Loucy (cell line): ENCODE measurements around the gene TFDP1.

Experiments used
- H2AFZ ChIP-seq: fragments of 200-600 bp; sonication (generic); 2 replicates; pipeline ENCODE4 v1.6.0; 2016; ENCODE audit warnings: antibody characterized with exemption, mild to moderate bottlenecking, low read length, moderate library complexity
- H3F3A ChIP-seq: fragments of 200-600 bp; 2 replicates; pipeline ENCODE4 v1.6.0; 2016; ENCODE audit warnings: antibody characterized with exemption, low read depth, mild to moderate bottlenecking
- H3K27me3 ChIP-seq: fragments of 200-600 bp; sonication (generic); 2 replicates; pipeline ENCODE4 v1.6.1; 2014; ENCODE audit warnings: low read length, mild to moderate bottlenecking; ENCODE audit not compliant: insufficient read depth, poor library complexity, severe bottlenecking
- H3K36me3 ChIP-seq: fragments of 200-600 bp; sonication (generic); 2 replicates; pipeline ENCODE4 v1.6.1; 2016; ENCODE audit warnings: low read length; ENCODE audit not compliant: insufficient read depth
- H3K4me1 ChIP-seq: fragments of 200-600 bp; sonication (generic); 2 replicates; pipeline ENCODE4 v1.5.1; 2014; ENCODE audit warnings: low read length, mild to moderate bottlenecking; ENCODE audit not compliant: insufficient read depth, poor library complexity, severe bottlenecking
- H3K4me2 ChIP-seq: fragments of 200-600 bp; sonication (generic); 2 replicates; pipeline ENCODE4 v1.6.0; 2014; ENCODE audit warnings: antibody characterized with exemption, low read length, low read depth, mild to moderate bottlenecking; ENCODE audit not compliant: poor library complexity, severe bottlenecking
- H3K4me3 ChIP-seq: fragments of 200-600 bp; sonication (generic); 2 replicates; pipeline ENCODE4 v1.5.1; 2014; ENCODE audit warnings: low read length, mild to moderate bottlenecking, mixed read lengths; ENCODE audit not compliant: poor library complexity, severe bottlenecking
- H3K79me2 ChIP-seq: fragments of 200-600 bp; sonication (generic); 2 replicates; pipeline ENCODE4 v1.6.1; 2014; ENCODE audit warnings: low read length; ENCODE audit not compliant: insufficient read depth
- H3K9ac ChIP-seq: fragments of 200-600 bp; sonication (generic); 2 replicates; pipeline ENCODE4 v1.6.0; 2014; ENCODE audit warnings: mild to moderate bottlenecking, low read depth, low read length, moderate library complexity; ENCODE audit not compliant: poor library complexity, severe bottlenecking
- H3K9me2 ChIP-seq: fragments of 200-600 bp; sonication (generic); replicated peaks from 2 replicates; pipeline ENCODE4 v1.6.1; 2016; ENCODE audit warnings: low read depth, low read length, mixed read lengths
- H3K9me3 ChIP-seq: fragments of 200-600 bp; sonication (generic); 2 replicates; pipeline ENCODE4 v1.6.1; 2014; ENCODE audit warnings: mild to moderate bottlenecking, antibody characterized with exemption, low read length, low read depth; ENCODE audit not compliant: insufficient read depth
- H4K20me1 ChIP-seq: fragments of 200-600 bp; sonication (generic); 2 replicates; pipeline ENCODE4 v1.6.0; 2014; ENCODE audit warnings: antibody characterized with exemption, low read length, mild to moderate bottlenecking; ENCODE audit not compliant: insufficient read depth, poor library complexity, severe bottlenecking
- CTCF ChIP-seq: fragments of 200-600 bp; sonication (generic); conservative IDR thresholded peaks from 2 replicates; pipeline ENCODE4 v1.5.1; 2014; ENCODE audit warnings: mild to moderate bottlenecking, antibody characterized with exemption, low read length
- EZH2phosphoT487 ChIP-seq: fragments of 200-600 bp; IDR thresholded peaks from 2 replicates; pipeline ENCODE4 v1.6.1; 2018; ENCODE audit warnings: antibody characterized with exemption, mild to moderate bottlenecking, moderate library complexity, borderline replicate concordance

The TFDP1 gene

GRCh38 chr13:113646376-113646775 is 61.8 kb downstream of the TFDP1 start:
- Histone ChIP-seq H2AFZ (no peak overlapping the region), H3K9ac (no peak overlapping the region), H3K27me3 (no peaks in the 10 kb centered on the region), H4K20me1 (no peaks in the 10 kb centered on the region), H3K4me2 (peak overlapping the region; percentile 13), H3K4me3 (no peak overlapping the region), H3K36me3 (no peaks in the 10 kb centered on the region), H3K79me2 (no peaks in the 10 kb centered on the region), H3K9me3 (no peaks in the 10 kb centered on the region), H3F3A (no peaks in the 10 kb centered on the region), H3K4me1 (peaks cover 9% of the 10 kb centered on the region), H3K9me2 (no peaks in the 10 kb centered on the region)
- TF ChIP-seq EZH2phosphoT487 (no peak), CTCF (no peak)

- H3K9me2 ChIP-seq, result no peaks in the 10 kb centered on the region
- no peak overlapping the region for H3K9ac ChIP-seq
- H3K4me1 ChIP-seq, result peaks cover 9% of the 10 kb centered on the region
- peak overlapping the region; percentile 13 for H3K4me2 ChIP-seq
- H3K4me3 ChIP-seq, result no peak overlapping the region
- no peaks in the 10 kb centered on the region for H4K20me1 ChIP-seq
- H2AFZ ChIP-seq, result no peak overlapping the region
- H3K79me2 ChIP-seq, result no peaks in the 10 kb centered on the region
- TF ChIP-seq CTCF (no peak), EZH2phosphoT487 (no peak)
- H3K27me3 ChIP-seq, result no peaks in the 10 kb centered on the region
- no peaks in the 10 kb centered on the region for H3K9me3 ChIP-seq
- H3K36me3 ChIP-seq, result no peaks in the 10 kb centered on the region
- H3F3A ChIP-seq, result no peaks in the 10 kb centered on the region
These were observed 62.4 kb downstream of the TFDP1 start for GRCh38 chr13:113646921-113647340.

DNA sequence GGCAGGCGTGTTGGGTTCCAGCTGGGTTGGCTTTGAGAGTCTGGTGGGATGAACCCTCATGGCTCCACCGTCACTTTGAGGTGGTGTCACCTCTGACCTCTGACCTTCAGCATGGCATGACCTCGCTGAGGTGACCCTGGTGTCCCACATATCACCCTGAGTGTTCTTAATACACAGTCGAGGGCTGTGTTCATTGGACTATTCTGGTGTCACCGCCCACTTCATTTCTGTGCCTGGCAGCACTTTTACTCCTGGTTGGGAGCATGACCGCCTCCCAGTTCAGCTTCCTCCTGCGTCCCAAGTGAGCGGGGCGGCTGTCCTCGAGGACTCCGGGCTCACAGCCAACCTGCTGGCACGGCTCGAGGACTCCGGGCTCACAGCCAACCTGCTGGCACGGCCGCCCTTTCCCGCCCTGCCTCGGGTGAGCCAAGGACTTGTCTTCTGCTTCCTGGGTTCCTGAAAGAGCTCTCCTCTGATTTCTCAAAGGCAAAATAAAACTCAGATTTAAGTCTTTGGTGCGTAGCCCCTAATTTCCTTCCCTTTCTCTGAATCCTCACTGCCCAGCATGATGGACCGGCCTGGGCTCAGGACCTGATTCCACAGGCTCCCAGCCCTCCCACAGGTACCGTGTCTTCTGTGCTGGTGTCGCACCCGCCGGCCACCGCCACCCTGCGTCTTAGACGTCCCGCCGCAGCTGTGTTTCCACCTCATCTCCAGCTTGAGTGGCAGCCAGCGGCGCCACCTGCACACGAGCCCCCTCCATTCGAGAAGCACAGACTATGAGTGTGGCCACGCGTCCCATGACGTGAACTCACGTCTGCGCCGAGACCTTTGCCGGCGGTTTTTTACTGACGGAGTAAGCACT is 63.0 kb downstream of the TFDP1 start:
- Histone ChIP-seq H3K36me3 (no peaks in the 10 kb centered on the region), H3K9ac (no peak overlapping the region), H3K9me3 (no peaks in the 10 kb centered on the region), H3K79me2 (no peaks in the 10 kb centered on the region), H3K9me2 (no peaks in the 10 kb centered on the region), H4K20me1 (no peaks in the 10 kb centered on the region), H3F3A (no peaks in the 10 kb centered on the region), H3K27me3 (no peaks in the 10 kb centered on the region), H3K4me1 (peaks cover 9% of the 10 kb centered on the region), H2AFZ (no peak overlapping the region), H3K4me2 (peak overlapping the region; percentile 13), H3K4me3 (no peak overlapping the region)
- TF ChIP-seq EZH2phosphoT487 (no peak), CTCF (no peak)
